Measurements from ENCODE around the gene SELPLG. TPM values are rescaled to one million over a fixed set of nuclear protein-coding genes. Genes with fewer than 3 reads are reported as not detected.

The SELPLG gene
- total RNA-seq, 1 donor from 2014 or later, result 1.6 TPM

GRCh38 chr12:108668542-108668941, 34.8 kb upstream of the SELPLG start:
- peaks cover 19% of the 10 kb centered on the region for H3K36me3 Mint-ChIP-seq (ENCODE audit: low read depth, unreplicated experiment)
- peaks cover 5% of the 10 kb centered on the region for H3K27me3 Mint-ChIP-seq (ENCODE audit: unreplicated experiment)
- TF ChIP-seq, protein P1, sequence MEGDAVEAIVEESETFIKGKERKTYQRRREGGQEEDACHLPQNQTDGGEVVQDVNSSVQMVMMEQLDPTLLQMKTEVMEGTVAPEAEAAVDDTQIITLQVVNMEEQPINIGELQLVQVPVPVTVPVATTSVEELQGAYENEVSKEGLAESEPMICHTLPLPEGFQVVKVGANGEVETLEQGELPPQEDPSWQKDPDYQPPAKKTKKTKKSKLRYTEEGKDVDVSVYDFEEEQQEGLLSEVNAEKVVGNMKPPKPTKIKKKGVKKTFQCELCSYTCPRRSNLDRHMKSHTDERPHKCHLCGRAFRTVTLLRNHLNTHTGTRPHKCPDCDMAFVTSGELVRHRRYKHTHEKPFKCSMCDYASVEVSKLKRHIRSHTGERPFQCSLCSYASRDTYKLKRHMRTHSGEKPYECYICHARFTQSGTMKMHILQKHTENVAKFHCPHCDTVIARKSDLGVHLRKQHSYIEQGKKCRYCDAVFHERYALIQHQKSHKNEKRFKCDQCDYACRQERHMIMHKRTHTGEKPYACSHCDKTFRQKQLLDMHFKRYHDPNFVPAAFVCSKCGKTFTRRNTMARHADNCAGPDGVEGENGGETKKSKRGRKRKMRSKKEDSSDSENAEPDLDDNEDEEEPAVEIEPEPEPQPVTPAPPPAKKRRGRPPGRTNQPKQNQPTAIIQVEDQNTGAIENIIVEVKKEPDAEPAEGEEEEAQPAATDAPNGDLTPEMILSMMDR (IDR thresholded peaks at IDR 0.05; ENCODE audit: unreplicated experiment), result no peak
- DNase-seq (ENCODE audit: low spot score), result no peak
- H3K9me3 Mint-ChIP-seq (ENCODE audit: unreplicated experiment), result no peaks in the 10 kb centered on the region
- H3K4me1 Mint-ChIP-seq (ENCODE audit: unreplicated experiment), result peaks cover 64% of the 10 kb centered on the region
- H3K27ac Mint-ChIP-seq (ENCODE audit: unreplicated experiment), result no peak overlapping the region
- no peak overlapping the region for H3K4me3 Mint-ChIP-seq (ENCODE audit: unreplicated experiment)

DNA sequence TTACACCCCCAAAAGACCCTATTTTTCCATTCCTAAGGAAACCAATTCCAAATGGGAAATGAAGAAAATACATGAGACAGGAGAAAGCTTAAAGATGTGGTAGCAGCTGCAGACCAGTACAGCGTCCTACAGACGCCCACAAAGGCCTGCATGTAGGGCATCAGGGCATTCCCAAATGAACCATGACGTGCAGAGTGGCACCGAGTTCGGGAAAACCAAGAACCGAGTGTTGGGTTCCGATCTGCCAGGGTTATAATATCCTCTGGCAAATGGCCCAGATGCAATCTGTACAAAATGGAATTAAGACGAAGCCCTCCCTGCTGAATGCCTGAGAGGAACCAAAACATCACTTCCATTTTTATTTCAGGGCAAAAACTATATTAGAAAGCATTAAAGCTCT, 34.4 kb upstream of the SELPLG start:
- H3K4me3 Mint-ChIP-seq (ENCODE audit: unreplicated experiment), result no peak overlapping the region
- H3K36me3 Mint-ChIP-seq (ENCODE audit: low read depth, unreplicated experiment), result peaks cover 16% of the 10 kb centered on the region
- TF ChIP-seq, protein P1 (IDR thresholded peaks at IDR 0.05; ENCODE audit: unreplicated experiment), result no peak
- H3K27me3 Mint-ChIP-seq (ENCODE audit: unreplicated experiment), result peaks cover 5% of the 10 kb centered on the region
- no peak for DNase-seq (ENCODE audit: low spot score)
- H3K4me1 Mint-ChIP-seq (ENCODE audit: unreplicated experiment), result peaks cover 59% of the 10 kb centered on the region
- H3K9me3 Mint-ChIP-seq (ENCODE audit: unreplicated experiment), result no peaks in the 10 kb centered on the region
- no peak overlapping the region for H3K27ac Mint-ChIP-seq (ENCODE audit: unreplicated experiment)

DNA sequence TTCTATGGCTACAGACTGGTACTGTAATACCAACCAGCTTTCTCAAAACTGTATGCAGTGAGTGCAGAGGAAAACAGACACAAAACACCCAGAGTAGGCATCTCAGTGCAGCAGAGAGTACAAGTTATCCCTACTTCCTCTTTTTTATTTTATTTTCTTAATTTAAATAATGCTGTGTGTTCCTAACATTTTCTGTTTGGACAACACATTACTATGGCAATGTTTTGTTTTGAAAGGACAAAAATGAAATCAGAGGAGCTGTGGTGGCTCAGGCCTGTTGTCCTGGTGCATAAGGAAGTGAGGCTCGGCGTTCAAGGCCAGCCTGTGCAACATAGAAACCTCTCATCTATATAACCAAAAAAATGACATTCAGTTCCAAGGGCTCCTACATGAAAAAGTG, 33.7 kb upstream of the SELPLG start:
- Mint-ChIP-seq H3K36me3 (ENCODE audit: low read depth, unreplicated experiment) (peaks cover 10% of the 10 kb centered on the region), H3K4me1 (ENCODE audit: unreplicated experiment) (peaks cover 53% of the 10 kb centered on the region), H3K9me3 (ENCODE audit: unreplicated experiment) (no peaks in the 10 kb centered on the region), H3K27me3 (ENCODE audit: unreplicated experiment) (peaks cover 5% of the 10 kb centered on the region), H3K27ac (ENCODE audit: unreplicated experiment) (no peak overlapping the region), H3K4me3 (ENCODE audit: unreplicated experiment) (no peak overlapping the region)
- TF ChIP-seq, protein P1 (IDR thresholded peaks at IDR 0.05; ENCODE audit: unreplicated experiment), result no peak
- DNase-seq (ENCODE audit: low spot score), result no peak

DNA sequence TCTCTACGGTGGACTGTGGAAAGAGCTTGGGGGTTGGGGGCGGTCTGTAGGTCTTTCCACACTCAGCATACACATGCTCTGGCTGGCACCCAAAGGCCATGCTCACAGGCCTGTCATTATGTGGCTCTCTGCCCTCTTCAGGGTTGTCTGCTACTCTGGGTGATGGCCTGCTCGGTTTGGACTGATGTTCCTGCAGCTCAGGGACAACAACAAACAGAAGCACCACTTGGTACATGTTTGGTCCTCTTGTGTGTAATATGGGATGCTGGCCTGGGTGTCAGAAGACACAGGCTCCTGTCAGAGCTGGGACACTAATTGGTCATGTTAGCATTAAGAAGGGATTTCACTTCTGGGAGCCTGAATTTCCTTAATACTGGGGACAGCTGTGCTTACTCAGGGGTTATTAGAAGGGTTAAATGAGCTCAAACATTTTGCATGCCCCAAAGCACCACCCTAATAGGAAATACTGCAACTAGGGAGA, 32.7 kb upstream of the SELPLG start:
- DNase-seq (ENCODE audit: low spot score), result no peak
- H3K4me1 Mint-ChIP-seq (ENCODE audit: unreplicated experiment), result peaks cover 49% of the 10 kb centered on the region
- peak overlapping the region; percentile 86 for H3K27ac Mint-ChIP-seq (ENCODE audit: unreplicated experiment)
- no peaks in the 10 kb centered on the region for H3K9me3 Mint-ChIP-seq (ENCODE audit: unreplicated experiment)
- TF ChIP-seq, protein P1 (IDR thresholded peaks at IDR 0.05; ENCODE audit: unreplicated experiment), result no peak
- H3K27me3 Mint-ChIP-seq (ENCODE audit: unreplicated experiment), result peaks cover 3% of the 10 kb centered on the region
- H3K36me3 Mint-ChIP-seq (ENCODE audit: low read depth, unreplicated experiment), result peaks cover 11% of the 10 kb centered on the region
- H3K4me3 Mint-ChIP-seq (ENCODE audit: unreplicated experiment), result no peak overlapping the region

DNA sequence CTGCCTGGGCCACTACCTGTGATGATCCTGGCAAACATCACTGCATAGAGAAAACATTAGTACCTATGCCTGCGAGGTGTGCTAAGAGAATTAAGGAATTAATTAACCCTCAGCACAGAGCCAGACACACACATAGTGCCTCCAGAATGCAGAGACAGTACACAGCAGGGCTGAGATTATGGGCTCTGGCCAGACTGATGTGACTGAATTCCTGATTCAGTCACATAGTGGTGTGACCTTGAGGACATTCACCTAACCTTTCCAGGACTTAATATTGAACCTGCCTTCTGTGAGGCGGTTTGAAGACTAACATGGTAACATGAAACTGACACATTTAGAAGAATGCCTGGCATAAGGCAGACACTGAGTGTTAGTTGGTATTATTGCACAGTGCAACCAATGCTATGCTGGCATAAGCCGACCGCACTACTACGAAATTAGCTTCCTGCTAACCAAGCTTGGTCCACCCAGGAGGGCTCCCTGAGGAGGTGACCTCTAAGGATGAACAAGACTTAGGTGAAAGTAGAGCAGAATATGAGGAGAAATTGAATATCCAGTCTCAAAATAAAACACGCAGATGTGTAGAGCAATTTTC, 32.0 kb upstream of the SELPLG start:
- DNase-seq (ENCODE audit: low spot score), result no peak
- Mint-ChIP-seq H3K9me3 (ENCODE audit: unreplicated experiment) (no peaks in the 10 kb centered on the region), H3K4me1 (ENCODE audit: unreplicated experiment) (peaks cover 42% of the 10 kb centered on the region), H3K27ac (ENCODE audit: unreplicated experiment) (peak overlapping the region; percentile 86), H3K36me3 (ENCODE audit: low read depth, unreplicated experiment) (peaks cover 14% of the 10 kb centered on the region), H3K4me3 (ENCODE audit: unreplicated experiment) (no peak overlapping the region), H3K27me3 (ENCODE audit: unreplicated experiment) (peaks cover 3% of the 10 kb centered on the region)
- TF ChIP-seq, protein P1 (IDR thresholded peaks at IDR 0.05; ENCODE audit: unreplicated experiment), result no peak

All from endothelial cell (in vitro differentiated cells).